OCI-LY1 (cell line): ENCODE measurements around the gene COTL1.
A peak's percentile ranks its signal among the peaks of the same experiment; 100 is the strongest.

ENCODE experiments used
- H2AFZ ChIP-seq: fragments of 200-600 bp; sonication (generic), shearing (Covaris generic); 2 replicates; pipeline ENCODE4 v1.6.0; 2014; ENCODE audit warnings: antibody characterized with exemption, mild to moderate bottlenecking, low read length
- H3F3A ChIP-seq: fragments of 200-600 bp; sonication (generic), shearing (Covaris generic); 2 replicates; pipeline ENCODE4 v1.6.0; 2014; ENCODE audit warnings: mild to moderate bottlenecking, antibody characterized with exemption, low read length, moderate library complexity; ENCODE audit not compliant: insufficient read depth
- H3K27ac ChIP-seq: fragments of 200-600 bp; sonication (generic); 2 replicates; pipeline ENCODE4 v1.5.1; 2014; ENCODE audit warnings: low read length, mixed run types, mild to moderate bottlenecking, low read depth; ENCODE audit not compliant: poor library complexity, severe bottlenecking
- H3K27me3 ChIP-seq: fragments of 200-600 bp; sonication (generic); 2 replicates; pipeline ENCODE4 v1.6.0; 2014; ENCODE audit warnings: antibody characterized with exemption, mild to moderate bottlenecking, low read length, moderate library complexity; ENCODE audit not compliant: insufficient read depth
- H3K36me3 ChIP-seq: fragments of 200-600 bp; sonication (generic); 2 replicates; pipeline ENCODE4 v1.6.1; 2014; ENCODE audit warnings: mild to moderate bottlenecking, antibody characterized with exemption, low read length, moderate library complexity, mixed read lengths; ENCODE audit not compliant: insufficient read depth
- H3K4me1 ChIP-seq: fragments of 200-600 bp; sonication (generic); 2 replicates; pipeline ENCODE4 v1.5.1; 2014; ENCODE audit warnings: mild to moderate bottlenecking, low read length, moderate library complexity; ENCODE audit not compliant: insufficient read depth, severe bottlenecking
- H3K4me2 ChIP-seq: fragments of 200-600 bp; sonication (generic), shearing (Covaris generic); 2 replicates; pipeline ENCODE4 v1.6.1; 2014; ENCODE audit warnings: low read length
- H3K4me3 ChIP-seq: fragments of 200-600 bp; sonication (generic); 2 replicates; pipeline ENCODE4 v1.5.1; 2014; ENCODE audit warnings: low read length, low read depth, mild to moderate bottlenecking, mixed read lengths; ENCODE audit not compliant: poor library complexity, severe bottlenecking
- H3K79me2 ChIP-seq: fragments of 200-600 bp; shearing (Covaris generic); 2 replicates; pipeline ENCODE4 v1.6.1; 2016; ENCODE audit warnings: mixed run types, low read length, mixed read lengths; ENCODE audit not compliant: insufficient read depth
- H3K9ac ChIP-seq: fragments of 200-600 bp; sonication (generic), shearing (Covaris generic); 2 replicates; pipeline ENCODE4 v1.6.1; 2014; ENCODE audit warnings: mild to moderate bottlenecking, low read length, mixed read lengths
- H3K9me2 ChIP-seq: fragments of 200-600 bp; sonication (generic), shearing (Covaris generic); 2 replicates; pipeline ENCODE4 v1.6.1; 2014; ENCODE audit warnings: low read depth, mild to moderate bottlenecking, low read length, mixed read lengths
- H3K9me3 ChIP-seq: fragments of 200-600 bp; shearing (Covaris generic); 2 replicates; pipeline ENCODE4 v1.6.1; 2014; ENCODE audit warnings: low read length, mixed read lengths
- H4K20me1 ChIP-seq: fragments of 200-600 bp; sonication (generic), shearing (Covaris generic); 2 replicates; pipeline ENCODE4 v1.6.0; 2016; ENCODE audit warnings: mild to moderate bottlenecking, low read length; ENCODE audit not compliant: insufficient read depth
- CTCF ChIP-seq: fragments of 200-600 bp; sonication (generic), shearing (Covaris generic); IDR thresholded peaks from 2 replicates; pipeline ENCODE4 v1.5.1; 2017; ENCODE audit warnings: mild to moderate bottlenecking, antibody characterized with exemption, low read length, moderate library complexity, mixed read lengths
- EZH2 ChIP-seq: fragments of 200-600 bp; sonication (generic), shearing (Covaris generic); IDR thresholded peaks from 2 replicates; pipeline ENCODE4 v1.8.0; 2017; ENCODE audit warnings: borderline replicate concordance, mixed run types, mild to moderate bottlenecking, antibody characterized with exemption, low read length, moderate library complexity, mixed read lengths

Gene COTL1

GRCh38 chr16:84593825-84594724 lies 23.8 kb downstream of the COTL1 start:
- peak overlapping the region; percentile 82 for H3K4me2 ChIP-seq
- H3K36me3 ChIP-seq = peaks cover 62% of the 10 kb centered on the region
- H2AFZ ChIP-seq = no peak overlapping the region
- peaks cover 60% of the 10 kb centered on the region for H3K4me1 ChIP-seq
- H3K4me3 ChIP-seq = peak overlapping the region; percentile 60
- H4K20me1 ChIP-seq = no peaks in the 10 kb centered on the region
- H3K27ac ChIP-seq = peak overlapping the region; percentile 98
- H3F3A ChIP-seq = no peaks in the 10 kb centered on the region
- H3K9ac ChIP-seq = peak overlapping the region; percentile 68
- TF ChIP-seq CTCF (no peak), EZH2 (no peak)
- H3K9me3 ChIP-seq = no peaks in the 10 kb centered on the region
- no peaks in the 10 kb centered on the region for H3K9me2 ChIP-seq
- H3K27me3 ChIP-seq = no peaks in the 10 kb centered on the region
- H3K79me2 ChIP-seq = peaks cover 39% of the 10 kb centered on the region

- Histone ChIP-seq H3K9me3 (no peaks in the 10 kb centered on the region), H3K4me3 (no peak overlapping the region), H3K4me1 (peaks cover 48% of the 10 kb centered on the region), H2AFZ (no peak overlapping the region), H3K27me3 (no peaks in the 10 kb centered on the region), H3K4me2 (no peak overlapping the region), H3K9me2 (no peaks in the 10 kb centered on the region), H4K20me1 (no peaks in the 10 kb centered on the region), H3K79me2 (peaks cover 39% of the 10 kb centered on the region), H3K9ac (no peak overlapping the region), H3K27ac (peak overlapping the region; percentile 98), H3K36me3 (peaks cover 72% of the 10 kb centered on the region), H3F3A (no peaks in the 10 kb centered on the region)
- TF ChIP-seq CTCF = no peak
- no peak for TF ChIP-seq EZH2
Measured at GRCh38 chr16:84592718-84593117, 25.2 kb downstream of the COTL1 start.

GRCh38 chr16:84589975-84590719 lies 27.7 kb downstream of the COTL1 start:
- Histone ChIP-seq H3K79me2 (peaks cover 21% of the 10 kb centered on the region), H4K20me1 (no peaks in the 10 kb centered on the region), H3F3A (no peaks in the 10 kb centered on the region), H3K27ac (no peak overlapping the region), H3K9ac (no peak overlapping the region), H3K27me3 (no peaks in the 10 kb centered on the region), H3K36me3 (peaks cover 66% of the 10 kb centered on the region), H3K4me2 (no peak overlapping the region), H3K4me1 (peaks cover 46% of the 10 kb centered on the region), H3K9me3 (no peaks in the 10 kb centered on the region), H3K9me2 (no peaks in the 10 kb centered on the region), H3K4me3 (no peak overlapping the region), H2AFZ (no peak overlapping the region)
- TF ChIP-seq CTCF (no peak), EZH2 (no peak)
